Mesendoderm (in vitro differentiated cells): Measurements from ENCODE around the gene MBD5.

Source experiments
- DNase-seq: peaks from one replicate; pipeline ENCODE4 v3.0.0; 2013
- H2AK5ac ChIP-seq: 2 replicates; pipeline ENCODE4 v1.6.1; 2013; ENCODE audit warnings: low read length, inconsistent platforms
- H2BK120ac ChIP-seq: 2 replicates; pipeline ENCODE4 v1.6.1; 2013; ENCODE audit warnings: low read depth, mild to moderate bottlenecking, low read length, moderate library complexity, mixed read lengths
- H2BK15ac ChIP-seq: replicated peaks from 2 replicates; pipeline ENCODE4 v1.6.1; 2013; ENCODE audit warnings: low read depth, mild to moderate bottlenecking, moderate library complexity
- H2BK5ac ChIP-seq: 2 replicates; pipeline ENCODE4 v1.6.1; 2013; ENCODE audit warnings: low read length, inconsistent platforms
- H3K18ac ChIP-seq: 2 replicates; pipeline ENCODE4 v1.6.1; 2013; ENCODE audit warnings: mild to moderate bottlenecking, low read length, mixed read lengths
- H3K23ac ChIP-seq: one replicate; pipeline ENCODE4 v1.6.1; 2013; ENCODE audit warnings: low read length
- H3K27ac ChIP-seq: 2 replicates; pipeline ENCODE4 v1.5.1; 2013; ENCODE audit warnings: low read depth, mild to moderate bottlenecking, inconsistent platforms, low read length, moderate library complexity
- H3K27me3 ChIP-seq: 2 replicates; pipeline ENCODE4 v1.6.1; 2013; ENCODE audit warnings: low read length, control low read depth, mild to moderate bottlenecking, inconsistent platforms; ENCODE audit not compliant: insufficient read depth, poor library complexity
- H3K36me3 ChIP-seq: 2 replicates; pipeline ENCODE4 v1.6.1; 2013; ENCODE audit warnings: low read length, inconsistent platforms; ENCODE audit not compliant: control insufficient read depth, insufficient read depth
- H3K4ac ChIP-seq: one replicate; pipeline ENCODE4 v1.6.1; 2013; ENCODE audit warnings: low read depth, mild to moderate bottlenecking, low read length, moderate library complexity
- H3K4me1 ChIP-seq: 2 replicates; pipeline ENCODE4 v1.6.1; 2013; ENCODE audit warnings: low read depth, low read length, inconsistent platforms; ENCODE audit not compliant: control insufficient read depth
- H3K4me2 ChIP-seq: 2 replicates; pipeline ENCODE4 v1.6.1; 2013; ENCODE audit warnings: low read length
- H3K4me3 ChIP-seq: 2 replicates; pipeline ENCODE4 v1.5.1; 2013; ENCODE audit warnings: mild to moderate bottlenecking, low read length
- H3K56ac ChIP-seq: one replicate; pipeline ENCODE4 v1.6.1; 2013; ENCODE audit warnings: low read length
- H3K79me1 ChIP-seq: 2 replicates; pipeline ENCODE4 v1.6.1; 2013; ENCODE audit warnings: low read length, inconsistent platforms
- H3K79me2 ChIP-seq: 2 replicates; pipeline ENCODE4 v1.6.1; 2013; ENCODE audit warnings: mild to moderate bottlenecking, low read length; ENCODE audit not compliant: control insufficient read depth, insufficient read depth
- H3K9ac ChIP-seq: 2 replicates; pipeline ENCODE4 v1.6.1; 2013; ENCODE audit warnings: low read length, inconsistent platforms
- H4K5ac ChIP-seq: one replicate; pipeline ENCODE4 v1.6.1; 2013; ENCODE audit warnings: low read length
- H4K8ac ChIP-seq: one replicate; pipeline ENCODE4 v1.6.1; 2013; ENCODE audit warnings: low read depth, mild to moderate bottlenecking, control low read depth, low read length, moderate library complexity
- WGBS: extraction: QIAGEN DNeasy Blood & Tissue Kit; methylation state at CpG from one replicate; pipeline ENCODE4 v1.1.7; 2013; ENCODE audit warnings: low lambda C conversion rate, missing lambda C conversion rate; ENCODE audit not compliant: insufficient coverage; ENCODE audit errors: extremely low coverage; 5-methylcytosine and 5-hydroxymethylcytosine counted together

The MBD5 gene

GRCh38 chr2:148023861-148024260 lies 3.0 kb downstream of the MBD5 start:
- Histone ChIP-seq H3K79me1 (peaks cover 2% of the 10 kb centered on the region), H3K4me1 (no peaks in the 10 kb centered on the region), H2BK5ac (no peak overlapping the region), H3K27ac (no peak overlapping the region), H2AK5ac (no peak overlapping the region), H3K18ac (no peak overlapping the region), H3K56ac (no peak overlapping the region), H3K79me2 (peaks cover 26% of the 10 kb centered on the region), H3K36me3 (no peaks in the 10 kb centered on the region), H3K4ac (no peak overlapping the region), H3K27me3 (no peaks in the 10 kb centered on the region), H3K9ac (no peak overlapping the region), H4K8ac (no peak overlapping the region), H3K4me2 (no peak overlapping the region), H2BK120ac (no peak overlapping the region), H2BK15ac (no peak overlapping the region), H3K23ac (no peak overlapping the region), H4K5ac (no peak overlapping the region), H3K4me3 (no peak overlapping the region)
- DNase-seq, result no peak

GRCh38 chr2:148026573-148026972 lies 5.7 kb downstream of the MBD5 start:
- H4K5ac ChIP-seq, result no peak overlapping the region
- no peak overlapping the region for H3K56ac ChIP-seq
- no peak overlapping the region for H3K9ac ChIP-seq
- H3K18ac ChIP-seq, result no peak overlapping the region
- DNase-seq, result no peak
- no peak overlapping the region for H2BK120ac ChIP-seq
- WGBS, result no CpG with 5 or more reads among the region's 2 CpGs
- H3K27me3 ChIP-seq, result no peaks in the 10 kb centered on the region
- H3K4ac ChIP-seq, result no peak overlapping the region
- peaks cover 16% of the 10 kb centered on the region for H3K79me2 ChIP-seq
- H3K4me2 ChIP-seq, result no peak overlapping the region
- H3K4me1 ChIP-seq, result no peaks in the 10 kb centered on the region
- H3K79me1 ChIP-seq, result peaks cover 2% of the 10 kb centered on the region
- no peak overlapping the region for H3K23ac ChIP-seq
- peak overlapping the region; percentile 56 for H4K8ac ChIP-seq
- H3K36me3 ChIP-seq, result no peaks in the 10 kb centered on the region
- no peak overlapping the region for H2BK15ac ChIP-seq
- no peak overlapping the region for H3K4me3 ChIP-seq
- H3K27ac ChIP-seq, result no peak overlapping the region
- H2AK5ac ChIP-seq, result no peak overlapping the region
- no peak overlapping the region for H2BK5ac ChIP-seq

GRCh38 chr2:148027822-148028221 lies 6.9 kb downstream of the MBD5 start:
- Histone ChIP-seq H2AK5ac (no peak overlapping the region), H2BK120ac (no peak overlapping the region), H3K9ac (no peak overlapping the region), H3K79me1 (peaks cover 2% of the 10 kb centered on the region), H3K4ac (no peak overlapping the region), H3K23ac (no peak overlapping the region), H3K27me3 (no peaks in the 10 kb centered on the region), H3K27ac (no peak overlapping the region), H3K4me2 (no peak overlapping the region), H3K4me3 (no peak overlapping the region), H3K36me3 (no peaks in the 10 kb centered on the region), H2BK5ac (no peak overlapping the region), H4K5ac (no peak overlapping the region), H3K79me2 (peaks cover 9% of the 10 kb centered on the region), H3K18ac (no peak overlapping the region), H4K8ac (no peak overlapping the region), H3K56ac (no peak overlapping the region), H2BK15ac (no peak overlapping the region), H3K4me1 (no peaks in the 10 kb centered on the region)
- WGBS, result no CpG with 5 or more reads among the region's 1 CpG
- no peak for DNase-seq

GRCh38 chr2:148028781-148029180 lies 7.9 kb downstream of the MBD5 start:
- H3K4me1 ChIP-seq, result no peaks in the 10 kb centered on the region
- no peaks in the 10 kb centered on the region for H3K36me3 ChIP-seq
- no peak overlapping the region for H2BK5ac ChIP-seq
- H3K79me2 ChIP-seq, result peaks cover 5% of the 10 kb centered on the region
- no CpG with 5 or more reads among the region's 1 CpG for WGBS
- DNase-seq, result no peak
- no peak overlapping the region for H2AK5ac ChIP-seq
- H2BK15ac ChIP-seq, result no peak overlapping the region
- no peak overlapping the region for H3K27ac ChIP-seq
- H3K4me3 ChIP-seq, result no peak overlapping the region
- no peak overlapping the region for H3K9ac ChIP-seq
- H3K4ac ChIP-seq, result no peak overlapping the region
- H3K23ac ChIP-seq, result no peak overlapping the region
- H3K56ac ChIP-seq, result no peak overlapping the region
- peaks cover 2% of the 10 kb centered on the region for H3K79me1 ChIP-seq
- no peak overlapping the region for H3K4me2 ChIP-seq
- H4K5ac ChIP-seq, result no peak overlapping the region
- H3K27me3 ChIP-seq, result no peaks in the 10 kb centered on the region
- H2BK120ac ChIP-seq, result no peak overlapping the region
- H3K18ac ChIP-seq, result no peak overlapping the region
- H4K8ac ChIP-seq, result no peak overlapping the region

GRCh38 chr2:148031152-148031551 lies 10.3 kb downstream of the MBD5 start:
- DNase-seq, result no peak

GRCh38 chr2:148032215-148032614 lies 11.3 kb downstream of the MBD5 start:
- WGBS, result no CpG with 5 or more reads among the region's 4 CpGs
- no peak for DNase-seq
- Histone ChIP-seq H4K5ac (no peak overlapping the region), H3K27me3 (no peaks in the 10 kb centered on the region), H2BK5ac (no peak overlapping the region), H3K56ac (no peak overlapping the region), H3K79me2 (no peaks in the 10 kb centered on the region), H3K36me3 (no peaks in the 10 kb centered on the region), H2BK120ac (no peak overlapping the region), H3K23ac (no peak overlapping the region), H3K4me1 (no peaks in the 10 kb centered on the region), H3K27ac (no peak overlapping the region), H3K18ac (no peak overlapping the region), H3K79me1 (no peaks in the 10 kb centered on the region), H3K4me2 (no peak overlapping the region), H2BK15ac (no peak overlapping the region), H2AK5ac (no peak overlapping the region), H3K4ac (no peak overlapping the region), H3K9ac (no peak overlapping the region), H3K4me3 (no peak overlapping the region), H4K8ac (no peak overlapping the region)

More at GRCh38 chr2:148031152-148031551, 10.3 kb downstream of the MBD5 start:
- Histone ChIP-seq H3K27me3 (no peaks in the 10 kb centered on the region), H3K23ac (no peak overlapping the region), H2AK5ac (no peak overlapping the region), H3K4me3 (no peak overlapping the region), H3K4me1 (no peaks in the 10 kb centered on the region), H3K79me2 (no peaks in the 10 kb centered on the region), H2BK5ac (no peak overlapping the region), H3K36me3 (no peaks in the 10 kb centered on the region), H3K9ac (no peak overlapping the region), H3K4ac (no peak overlapping the region), H3K79me1 (no peaks in the 10 kb centered on the region), H3K4me2 (no peak overlapping the region), H2BK15ac (no peak overlapping the region), H2BK120ac (no peak overlapping the region), H3K56ac (no peak overlapping the region), H3K27ac (no peak overlapping the region), H4K5ac (no peak overlapping the region), H3K18ac (no peak overlapping the region), H4K8ac (no peak overlapping the region)
